ENCODE data around the gene MMEL1. TPM values are rescaled to one million over a fixed set of nuclear protein-coding genes. Genes with fewer than 3 reads are reported as not detected.

The MMEL1 gene
- total RNA-seq, 1 experiment from 2014 or later: not detected

DNA sequence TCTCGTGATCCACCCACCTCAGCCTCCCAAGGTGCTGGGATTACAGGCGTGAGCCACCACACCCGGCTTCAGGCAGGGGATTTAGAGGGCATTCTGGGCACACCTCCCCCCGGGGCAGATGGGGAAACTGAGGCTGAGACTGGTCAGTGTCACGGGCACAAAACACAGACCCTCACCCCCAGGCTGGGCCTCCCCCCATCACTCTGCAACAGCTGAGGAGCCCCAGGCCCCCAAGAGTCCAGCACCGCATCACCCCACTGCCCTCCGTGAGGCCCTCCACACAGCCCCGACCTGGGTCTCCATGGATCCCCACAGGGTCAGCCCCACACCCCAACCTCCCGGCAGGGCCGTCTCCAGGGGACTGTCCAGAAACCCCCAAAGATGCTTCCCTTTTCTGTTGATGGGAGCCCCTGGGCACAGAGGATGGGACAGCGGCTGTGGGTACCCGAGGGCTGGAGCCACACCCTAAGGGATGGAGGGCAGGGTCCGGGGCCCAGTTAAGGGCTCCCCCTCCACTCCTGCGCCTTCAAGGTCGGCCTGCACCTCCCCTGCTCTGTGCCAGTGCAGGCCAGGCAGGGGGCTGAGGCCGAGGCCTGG, 65.6 kb downstream of the MMEL1 start (continued):
- TF ChIP-seq ZBTB43 (CRISPR knock-in tag; IDR thresholded peaks at IDR 0.05): no peak
- TF ChIP-seq OVOL2 (CRISPR knock-in tag; IDR thresholded peaks at IDR 0.05; ENCODE audit: borderline replicate concordance): no peak
- no peak for TF ChIP-seq FOXK1 (CRISPR knock-in tag; IDR thresholded peaks at IDR 0.05)
- no peak for TF ChIP-seq FOXP1 (CRISPR knock-in tag; IDR thresholded peaks at IDR 0.05; ENCODE audit: borderline replicate concordance)
- TF ChIP-seq IRF2 (CRISPR knock-in tag; IDR thresholded peaks at IDR 0.05; ENCODE audit: borderline replicate concordance, low read depth): no peak
- TF ChIP-seq, protein P1, sequence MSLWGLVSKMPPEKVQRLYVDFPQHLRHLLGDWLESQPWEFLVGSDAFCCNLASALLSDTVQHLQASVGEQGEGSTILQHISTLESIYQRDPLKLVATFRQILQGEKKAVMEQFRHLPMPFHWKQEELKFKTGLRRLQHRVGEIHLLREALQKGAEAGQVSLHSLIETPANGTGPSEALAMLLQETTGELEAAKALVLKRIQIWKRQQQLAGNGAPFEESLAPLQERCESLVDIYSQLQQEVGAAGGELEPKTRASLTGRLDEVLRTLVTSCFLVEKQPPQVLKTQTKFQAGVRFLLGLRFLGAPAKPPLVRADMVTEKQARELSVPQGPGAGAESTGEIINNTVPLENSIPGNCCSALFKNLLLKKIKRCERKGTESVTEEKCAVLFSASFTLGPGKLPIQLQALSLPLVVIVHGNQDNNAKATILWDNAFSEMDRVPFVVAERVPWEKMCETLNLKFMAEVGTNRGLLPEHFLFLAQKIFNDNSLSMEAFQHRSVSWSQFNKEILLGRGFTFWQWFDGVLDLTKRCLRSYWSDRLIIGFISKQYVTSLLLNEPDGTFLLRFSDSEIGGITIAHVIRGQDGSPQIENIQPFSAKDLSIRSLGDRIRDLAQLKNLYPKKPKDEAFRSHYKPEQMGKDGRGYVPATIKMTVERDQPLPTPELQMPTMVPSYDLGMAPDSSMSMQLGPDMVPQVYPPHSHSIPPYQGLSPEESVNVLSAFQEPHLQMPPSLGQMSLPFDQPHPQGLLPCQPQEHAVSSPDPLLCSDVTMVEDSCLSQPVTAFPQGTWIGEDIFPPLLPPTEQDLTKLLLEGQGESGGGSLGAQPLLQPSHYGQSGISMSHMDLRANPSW (CRISPR knock-in tag; conservative IDR thresholded peaks at IDR 0.05; ENCODE audit: low read depth): no peak

DNA sequence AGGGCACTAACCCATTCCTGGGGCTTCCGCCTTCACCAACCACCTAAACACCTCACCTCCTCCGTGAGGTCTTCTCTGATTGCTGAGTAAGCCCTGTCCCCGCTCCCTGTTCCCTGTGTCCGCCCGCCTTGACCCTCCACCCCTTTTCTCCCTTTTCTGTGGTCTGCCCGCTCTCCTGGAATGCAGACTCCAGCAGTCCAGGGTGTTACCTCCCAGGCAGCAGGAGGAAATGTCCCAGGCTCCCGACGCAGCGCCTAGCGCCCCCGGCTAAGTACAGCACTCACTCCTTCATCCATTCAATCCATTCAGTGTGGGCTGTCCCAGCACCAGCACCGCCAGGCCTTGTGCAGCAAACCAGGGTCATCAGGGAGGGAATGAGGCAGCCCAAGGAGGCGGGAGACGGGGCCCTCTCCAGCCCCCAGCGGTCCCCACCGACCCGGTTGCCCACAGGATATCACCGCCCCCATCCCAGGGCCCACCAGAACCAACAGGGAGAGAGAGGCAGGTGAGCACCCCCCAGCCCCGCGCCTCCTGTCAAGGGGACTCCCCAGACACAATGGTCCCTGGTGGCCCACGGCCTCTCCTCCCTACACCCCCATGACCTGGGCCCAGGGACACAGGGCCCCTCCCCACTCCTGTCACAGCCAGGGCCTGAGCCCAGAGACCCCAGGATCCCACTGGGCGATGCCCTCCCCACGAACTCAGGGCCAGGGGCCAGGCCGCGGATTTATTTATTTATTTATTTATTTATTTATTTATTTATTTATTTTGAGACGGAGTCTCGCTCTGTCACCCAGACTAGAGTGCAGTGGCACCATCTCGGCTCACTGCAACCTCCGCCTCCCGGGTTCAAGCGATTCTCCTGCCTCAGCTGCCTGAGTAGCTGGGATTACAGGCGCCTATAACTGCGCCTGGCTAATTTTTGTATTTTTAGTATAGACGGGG, 66.4 kb downstream of the MMEL1 start:
- ATAC-seq (no peak), DNase-seq (ENCODE audit: low spot score) (no peak)
- Mint-ChIP-seq H3K27me3 (ENCODE audit: low read depth) (no peaks in the 10 kb centered on the region), H3K9me3 (no peaks in the 10 kb centered on the region), H3K4me1 (0 out of 2 replicates have a peak, but pooled peaks cover 3% of the 10 kb centered on the region), H3K4me3 (no peak overlapping the region), H3K36me3 (no peaks in the 10 kb centered on the region), H3K27ac (no peak overlapping the region)
- ChIA-PET POLR2A (no interaction called here), CTCF (no interaction called here)
- no peak for TF ChIP-seq ZNF423 (CRISPR knock-in tag; IDR thresholded peaks at IDR 0.05)
- no peak for TF ChIP-seq TCF7 (CRISPR knock-in tag; IDR thresholded peaks at IDR 0.05; ENCODE audit: low read depth)
- TF ChIP-seq TEAD1 (CRISPR knock-in tag; IDR thresholded peaks at IDR 0.05): no peak
- no peak for TF ChIP-seq PRRX2 (CRISPR knock-in tag; IDR thresholded peaks at IDR 0.05)
- TF ChIP-seq AFF4 (CRISPR knock-in tag; IDR thresholded peaks at IDR 0.05; ENCODE audit: borderline replicate concordance): no peak
- no peak for TF ChIP-seq ELF4 (CRISPR knock-in tag; IDR thresholded peaks at IDR 0.05; ENCODE audit: low read depth)
- TF ChIP-seq NFE2L1 (CRISPR knock-in tag; IDR thresholded peaks at IDR 0.05): no peak
- TF ChIP-seq ATF1 (CRISPR knock-in tag; IDR thresholded peaks at IDR 0.05): no peak
- TF ChIP-seq, protein P2, sequence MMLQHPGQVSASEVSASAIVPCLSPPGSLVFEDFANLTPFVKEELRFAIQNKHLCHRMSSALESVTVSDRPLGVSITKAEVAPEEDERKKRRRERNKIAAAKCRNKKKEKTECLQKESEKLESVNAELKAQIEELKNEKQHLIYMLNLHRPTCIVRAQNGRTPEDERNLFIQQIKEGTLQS (CRISPR knock-in tag; conservative IDR thresholded peaks at IDR 0.05): no peak
- TF ChIP-seq, protein P3, sequence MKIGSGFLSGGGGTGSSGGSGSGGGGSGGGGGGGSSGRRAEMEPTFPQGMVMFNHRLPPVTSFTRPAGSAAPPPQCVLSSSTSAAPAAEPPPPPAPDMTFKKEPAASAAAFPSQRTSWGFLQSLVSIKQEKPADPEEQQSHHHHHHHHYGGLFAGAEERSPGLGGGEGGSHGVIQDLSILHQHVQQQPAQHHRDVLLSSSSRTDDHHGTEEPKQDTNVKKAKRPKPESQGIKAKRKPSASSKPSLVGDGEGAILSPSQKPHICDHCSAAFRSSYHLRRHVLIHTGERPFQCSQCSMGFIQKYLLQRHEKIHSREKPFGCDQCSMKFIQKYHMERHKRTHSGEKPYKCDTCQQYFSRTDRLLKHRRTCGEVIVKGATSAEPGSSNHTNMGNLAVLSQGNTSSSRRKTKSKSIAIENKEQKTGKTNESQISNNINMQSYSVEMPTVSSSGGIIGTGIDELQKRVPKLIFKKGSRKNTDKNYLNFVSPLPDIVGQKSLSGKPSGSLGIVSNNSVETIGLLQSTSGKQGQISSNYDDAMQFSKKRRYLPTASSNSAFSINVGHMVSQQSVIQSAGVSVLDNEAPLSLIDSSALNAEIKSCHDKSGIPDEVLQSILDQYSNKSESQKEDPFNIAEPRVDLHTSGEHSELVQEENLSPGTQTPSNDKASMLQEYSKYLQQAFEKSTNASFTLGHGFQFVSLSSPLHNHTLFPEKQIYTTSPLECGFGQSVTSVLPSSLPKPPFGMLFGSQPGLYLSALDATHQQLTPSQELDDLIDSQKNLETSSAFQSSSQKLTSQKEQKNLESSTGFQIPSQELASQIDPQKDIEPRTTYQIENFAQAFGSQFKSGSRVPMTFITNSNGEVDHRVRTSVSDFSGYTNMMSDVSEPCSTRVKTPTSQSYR (CRISPR knock-in tag; IDR thresholded peaks at IDR 0.05): no peak
- no peak for TF ChIP-seq NFATC4 (CRISPR knock-in tag; IDR thresholded peaks at IDR 0.05)
- no peak for TF ChIP-seq CREM (CRISPR knock-in tag; IDR thresholded peaks at IDR 0.05)
- no peak for TF ChIP-seq ZNF425 (CRISPR knock-in tag; conservative IDR thresholded peaks at IDR 0.05)
- TF ChIP-seq, protein P4, sequence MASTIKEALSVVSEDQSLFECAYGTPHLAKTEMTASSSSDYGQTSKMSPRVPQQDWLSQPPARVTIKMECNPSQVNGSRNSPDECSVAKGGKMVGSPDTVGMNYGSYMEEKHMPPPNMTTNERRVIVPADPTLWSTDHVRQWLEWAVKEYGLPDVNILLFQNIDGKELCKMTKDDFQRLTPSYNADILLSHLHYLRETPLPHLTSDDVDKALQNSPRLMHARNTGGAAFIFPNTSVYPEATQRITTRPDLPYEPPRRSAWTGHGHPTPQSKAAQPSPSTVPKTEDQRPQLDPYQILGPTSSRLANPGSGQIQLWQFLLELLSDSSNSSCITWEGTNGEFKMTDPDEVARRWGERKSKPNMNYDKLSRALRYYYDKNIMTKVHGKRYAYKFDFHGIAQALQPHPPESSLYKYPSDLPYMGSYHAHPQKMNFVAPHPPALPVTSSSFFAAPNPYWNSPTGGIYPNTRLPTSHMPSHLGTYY (CRISPR knock-in tag; IDR thresholded peaks at IDR 0.05): no peak
